Ectodermal cell (in vitro differentiated cells): ENCODE data around the gene ZNF574.
"Not testable (repeated sequence)": the region's sequence is repeated elsewhere in the genome, so short reads cannot be mapped to it uniquely, and the experiment has no call there.

Experiments
- H3K27ac ChIP-seq: 2 replicates; pipeline ENCODE4 v1.7.0; 2013; ENCODE audit warnings: mild to moderate bottlenecking, low read depth, low read length; ENCODE audit not compliant: insufficient read depth, poor library complexity, severe bottlenecking
- H3K27me3 ChIP-seq: 2 replicates; pipeline ENCODE4 v1.7.0; 2013; ENCODE audit warnings: mild to moderate bottlenecking, low read length; ENCODE audit not compliant: insufficient read depth, control insufficient read depth, poor library complexity, severe bottlenecking
- H3K36me3 ChIP-seq: one replicate; pipeline ENCODE4 v1.7.0; 2013; ENCODE audit warnings: low read length; ENCODE audit not compliant: control insufficient read depth, insufficient read depth
- H3K4me1 ChIP-seq: one replicate; pipeline ENCODE4 v1.7.0; 2013; ENCODE audit warnings: low read length; ENCODE audit not compliant: control insufficient read depth, insufficient read depth
- H3K4me3 ChIP-seq: 2 replicates; pipeline ENCODE4 v1.7.0; 2013; ENCODE audit warnings: low read depth, low read length, control low read depth; ENCODE audit not compliant: insufficient read depth
- H3K9me3 ChIP-seq: 2 replicates; pipeline ENCODE4 v1.7.0; 2013; ENCODE audit warnings: mild to moderate bottlenecking, low read length, moderate library complexity; ENCODE audit not compliant: control insufficient read depth
- WGBS, 2 experiments: methylation state at CpG; one replicate each; pipeline ENCODE4 v1.1.7; 2013; ENCODE audit warnings: missing lambda C conversion rate in 2 of 2; 5-methylcytosine and 5-hydroxymethylcytosine counted together

The ZNF574 gene

DNA sequence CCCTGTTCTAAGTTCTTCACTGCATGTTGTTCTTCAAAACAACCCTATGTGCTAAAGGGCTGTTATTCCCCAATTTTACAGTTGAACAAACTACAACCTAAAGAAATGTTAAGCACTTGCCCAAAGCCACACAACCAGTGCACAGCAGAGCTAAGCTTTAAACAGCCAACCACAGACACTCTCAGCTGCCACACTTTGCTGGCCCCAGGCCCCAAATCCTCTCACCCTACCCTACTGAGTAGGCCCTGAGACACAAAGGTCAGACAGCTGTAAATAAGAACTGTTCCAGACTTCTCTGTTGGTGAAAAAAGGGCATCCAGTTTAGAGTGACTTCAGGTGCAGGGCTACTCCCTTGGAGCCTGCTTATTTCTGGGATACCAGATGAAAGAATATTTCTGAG lies 35.9 kb upstream of the ZNF574 start:
- H3K27me3 ChIP-seq, result no peaks in the 10 kb centered on the region
- H3K4me1 ChIP-seq, result no peaks in the 10 kb centered on the region
- no peak overlapping the region for H3K27ac ChIP-seq
- no peaks in the 10 kb centered on the region for H3K9me3 ChIP-seq
- H3K36me3 ChIP-seq, result peaks cover 17% of the 10 kb centered on the region
- no peak overlapping the region for H3K4me3 ChIP-seq

GRCh38 chr19:42040491-42040890 lies 35.5 kb upstream of the ZNF574 start:
- not testable (repeated sequence) for H3K4me3 ChIP-seq, H3K9me3 ChIP-seq, H3K27me3 ChIP-seq, H3K4me1 ChIP-seq, H3K27ac ChIP-seq
- H3K36me3 ChIP-seq, result peaks cover 17% of the 10 kb centered on the region
- WGBS, 2 experiments, result 96% methylated on average over 9 of the region's 9 CpGs

- Histone ChIP-seq H3K9me3 (no peaks in the 10 kb centered on the region), H3K36me3 (peaks cover 17% of the 10 kb centered on the region), H3K27me3 (no peaks in the 10 kb centered on the region), H3K4me1 (no peaks in the 10 kb centered on the region), H3K4me3 (no peak overlapping the region), H3K27ac (no peak overlapping the region)
- WGBS, 2 experiments, result 97% methylated on average over 30 of the region's 30 CpGs
Observed at GRCh38 chr19:42042455-42043170, 33.4 kb upstream of the ZNF574 start.

DNA sequence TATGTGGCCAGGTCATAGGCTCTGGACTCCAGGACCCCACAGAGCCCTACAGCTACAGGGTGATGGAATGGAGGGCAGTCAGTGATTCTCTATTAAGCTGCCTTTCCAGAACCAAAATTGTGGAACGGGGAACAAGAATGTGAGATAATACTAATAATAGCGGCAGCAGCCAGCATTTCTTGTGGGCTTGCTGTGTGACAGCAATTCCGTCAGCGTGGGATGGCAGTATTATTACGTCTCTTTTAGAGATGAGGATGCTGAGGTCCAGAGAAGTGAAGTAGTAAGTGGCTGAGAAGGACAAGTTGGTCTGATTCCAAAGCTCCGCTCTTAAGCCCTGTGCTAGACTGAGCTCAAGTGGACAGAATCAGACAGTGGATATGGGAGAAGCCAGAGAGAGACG lies 30.4 kb upstream of the ZNF574 start:
- 96 to 97% methylated on average over 7 of the region's 7 CpGs for WGBS, 2 experiments
- H3K9me3 ChIP-seq, result no peaks in the 10 kb centered on the region
- no peaks in the 10 kb centered on the region for H3K4me1 ChIP-seq
- no peak overlapping the region for H3K27ac ChIP-seq
- no peak overlapping the region for H3K4me3 ChIP-seq
- H3K27me3 ChIP-seq, result no peaks in the 10 kb centered on the region
- peaks cover 12% of the 10 kb centered on the region for H3K36me3 ChIP-seq

- no peak overlapping the region for H3K27ac ChIP-seq
- WGBS, 2 experiments, result 94 to 96% methylated on average over 4 of the region's 4 CpGs
- no peaks in the 10 kb centered on the region for H3K9me3 ChIP-seq
- H3K4me3 ChIP-seq, result no peak overlapping the region
- H3K36me3 ChIP-seq, result peaks cover 6% of the 10 kb centered on the region
- H3K27me3 ChIP-seq, result no peaks in the 10 kb centered on the region
- H3K4me1 ChIP-seq, result no peaks in the 10 kb centered on the region
Observed at GRCh38 chr19:42048992-42049391, 27.0 kb upstream of the ZNF574 start.

DNA sequence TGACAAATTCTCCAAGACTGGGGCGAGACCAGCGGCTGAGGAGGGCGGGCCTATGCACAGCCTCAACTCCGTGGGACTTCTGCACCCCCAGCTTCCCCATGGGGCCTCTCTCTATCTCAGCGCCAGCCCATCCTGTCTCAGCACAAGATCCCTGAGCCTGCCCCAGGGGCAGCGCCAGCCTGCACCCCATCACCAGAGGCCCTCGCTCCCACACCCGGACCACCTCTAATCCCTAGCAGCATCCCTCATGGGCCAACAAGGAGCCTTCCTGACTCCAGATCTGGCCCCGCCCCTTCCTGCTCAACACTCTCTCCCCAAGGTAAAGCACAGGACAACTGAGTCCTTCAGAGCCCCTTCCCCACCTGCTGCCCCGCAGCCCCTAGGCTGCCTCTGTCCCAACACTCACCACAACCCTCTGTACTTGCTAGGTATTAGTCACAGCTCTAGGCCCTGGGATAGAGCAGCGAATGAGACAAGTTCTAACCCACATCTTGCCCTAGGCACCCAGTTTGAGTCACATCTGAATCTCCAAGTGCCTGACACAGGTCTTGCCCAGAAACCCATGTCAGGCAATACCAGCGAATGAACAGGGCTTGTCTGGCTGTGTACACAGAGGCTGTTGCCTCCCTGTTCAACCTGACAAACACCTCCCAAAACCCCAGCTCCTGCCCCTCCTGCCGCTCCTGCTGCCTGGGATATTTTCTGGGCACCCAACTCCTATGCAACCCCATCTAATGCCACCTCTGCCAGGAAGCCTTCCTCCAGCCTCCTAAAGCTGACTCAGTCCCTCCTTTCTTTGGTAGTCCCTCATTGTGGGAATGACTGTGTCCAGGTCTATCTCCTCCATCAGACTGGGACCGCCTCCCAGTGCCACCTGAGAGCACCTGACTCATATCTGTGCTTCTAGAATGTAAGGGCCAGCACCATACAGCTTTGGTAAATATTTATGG lies 24.5 kb upstream of the ZNF574 start:
- no peak overlapping the region for H3K27ac ChIP-seq
- H3K4me1 ChIP-seq, result no peaks in the 10 kb centered on the region
- H3K4me3 ChIP-seq, result no peak overlapping the region
- H3K27me3 ChIP-seq, result no peaks in the 10 kb centered on the region
- H3K9me3 ChIP-seq, result no peaks in the 10 kb centered on the region
- peaks cover 18% of the 10 kb centered on the region for H3K36me3 ChIP-seq
- WGBS, 2 experiments, result 93% methylated on average over 14 of the region's 14 CpGs

- Histone ChIP-seq H3K4me3 (no peak overlapping the region), H3K27me3 (no peaks in the 10 kb centered on the region), H3K4me1 (no peaks in the 10 kb centered on the region), H3K36me3 (peaks cover 24% of the 10 kb centered on the region), H3K9me3 (no peaks in the 10 kb centered on the region), H3K27ac (no peak overlapping the region)
- 89 to 91% methylated on average over 10 of the region's 10 CpGs for WGBS, 2 experiments
Observed at GRCh38 chr19:42052241-42052863, 23.6 kb upstream of the ZNF574 start.

- Histone ChIP-seq H3K4me3 (no peak overlapping the region), H3K27me3 (no peaks in the 10 kb centered on the region), H3K9me3 (no peaks in the 10 kb centered on the region), H3K36me3 (peaks cover 24% of the 10 kb centered on the region), H3K27ac (no peak overlapping the region), H3K4me1 (no peaks in the 10 kb centered on the region)
- WGBS, 2 experiments, result 96 to 97% methylated on average over 17 of the region's 17 CpGs
Observed at GRCh38 chr19:42053037-42053935, 22.7 kb upstream of the ZNF574 start.

DNA sequence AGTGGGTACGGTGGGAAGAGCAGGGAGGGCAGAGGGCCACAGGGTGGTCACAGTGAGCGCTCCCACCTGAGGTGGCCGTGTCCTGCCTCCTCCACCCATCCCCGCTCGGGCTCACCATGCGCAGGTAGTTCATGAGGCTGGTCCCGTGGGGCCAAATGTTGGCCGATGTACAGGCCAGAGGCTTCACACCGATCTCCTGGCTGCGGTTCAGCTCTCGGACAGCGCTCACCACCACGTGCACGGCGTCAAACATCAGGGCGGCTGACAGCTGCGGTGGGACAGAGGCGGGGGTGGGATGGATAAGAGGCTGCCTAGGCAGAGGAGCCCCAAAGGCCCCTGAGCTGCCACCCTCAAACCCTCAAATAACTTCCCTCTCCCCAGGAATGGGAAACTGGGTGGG lies 21.8 kb upstream of the ZNF574 start:
- 95 to 97% methylated on average over 17 to 18 of the region's 18 CpGs for WGBS, 2 experiments
- Histone ChIP-seq H3K27ac (no peak overlapping the region), H3K27me3 (no peaks in the 10 kb centered on the region), H3K4me3 (no peak overlapping the region), H3K36me3 (peaks cover 26% of the 10 kb centered on the region), H3K4me1 (no peaks in the 10 kb centered on the region), H3K9me3 (no peaks in the 10 kb centered on the region)
